Brain microvascular endothelial cell (primary cell): Measurements from ENCODE around the gene ABLIM1.

Source experiments
- DNase-seq: peaks from one replicate; pipeline ENCODE4 v3.0.0-alpha.2; 2020
- H3K27ac ChIP-seq: fragments of 250-450 bp; sonication (Bioruptor Pico); 2 replicates; pipeline ENCODE4 v1.5.1; 2020; ENCODE audit warnings: mild to moderate bottlenecking, moderate library complexity
- H3K27me3 ChIP-seq: fragments of 250-450 bp; sonication (Bioruptor Pico); replicated peaks from 2 replicates; pipeline ENCODE4 v1.5.1; 2020; ENCODE audit warnings: mild to moderate bottlenecking
- H3K36me3 ChIP-seq: fragments of 250-450 bp; sonication (Bioruptor Pico); replicated peaks from 2 replicates; pipeline ENCODE4 v1.5.1; 2020; ENCODE audit warnings: mild to moderate bottlenecking
- H3K4me3 ChIP-seq: 2 replicates; pipeline ENCODE4 v1.5.1; 2011; ENCODE audit warnings: low read depth, mild to moderate bottlenecking, control low read depth, low read length, moderate library complexity
- CTCF ChIP-seq: IDR thresholded peaks from 2 replicates; pipeline ENCODE4 v1.5.1; 2011; ENCODE audit warnings: low read depth, mild to moderate bottlenecking, moderate library complexity, low read length, control low read depth, inconsistent platforms; ENCODE audit errors: missing control alignments
- in situ Hi-C: cut with HindIII; loops from 2 replicates; pipeline ENCODE4 v1.10.0; 2017; ENCODE audit warnings: low sequenced_read_pairs, low pct_ligation_motif_present

The ABLIM1 gene

GRCh38 chr10:114470956-114471905 is 186.8 kb downstream of the ABLIM1 start:
- Histone ChIP-seq H3K27me3 (no peaks in the 10 kb centered on the region), H3K36me3 (no peaks in the 10 kb centered on the region), H3K4me3 (no peak overlapping the region), H3K27ac (no peak overlapping the region)
- DNase-seq = peak; percentile 55
- in situ Hi-C loops = no loop called here
- peak; percentile 93 for TF ChIP-seq CTCF

GRCh38 chr10:114470361-114470760 is 187.7 kb downstream of the ABLIM1 start:
- Histone ChIP-seq H3K27ac (no peak overlapping the region), H3K36me3 (no peaks in the 10 kb centered on the region), H3K27me3 (no peaks in the 10 kb centered on the region), H3K4me3 (no peak overlapping the region)
- in situ Hi-C loops = no loop called here
- no peak for DNase-seq
- no peak for TF ChIP-seq CTCF

GRCh38 chr10:114458955-114459354 is 199.1 kb downstream of the ABLIM1 start:
- Histone ChIP-seq H3K4me3 (no peak overlapping the region), H3K27me3 (no peaks in the 10 kb centered on the region), H3K27ac (no peak overlapping the region), H3K36me3 (no peaks in the 10 kb centered on the region)
- peak; percentile 8 for DNase-seq
- in situ Hi-C loops = no loop called here
- TF ChIP-seq CTCF = peak; percentile 62

GRCh38 chr10:114458216-114458920 is 199.7 kb downstream of the ABLIM1 start:
- Histone ChIP-seq H3K4me3 (no peak overlapping the region), H3K27me3 (no peaks in the 10 kb centered on the region), H3K27ac (no peak overlapping the region), H3K36me3 (no peaks in the 10 kb centered on the region)
- no peak for TF ChIP-seq CTCF
- no peak for DNase-seq
- in situ Hi-C loops = no loop called here

GRCh38 chr10:114453576-114453975 is 204.5 kb downstream of the ABLIM1 start:
- no peaks in the 10 kb centered on the region for H3K36me3 ChIP-seq
- H3K27me3 ChIP-seq = no peaks in the 10 kb centered on the region
- H3K27ac ChIP-seq = no peak overlapping the region
- H3K4me3 ChIP-seq = no peak overlapping the region
- in situ Hi-C loops = no loop called here
- no peak for TF ChIP-seq CTCF
- DNase-seq = no peak
